Progenitor cell of endocrine pancreas (in vitro differentiated cells): ENCODE measurements around the gene PIP5K1C. TPM values are rescaled to one million over a fixed set of nuclear protein-coding genes. Genes with fewer than 3 reads are reported as not detected.

Source experiments
- DNase-seq: peaks from one replicate; pipeline ENCODE4 v3.0.0; 2021; ENCODE audit warnings: low spot score; ENCODE audit not compliant: unreplicated experiment
- H3K27ac Mint-ChIP-seq: 2 replicates; pipeline ENCODE4 v1.8.0; 2021; ENCODE audit warnings: mild to moderate bottlenecking, moderate library complexity, mixed read lengths
- H3K27me3 Mint-ChIP-seq: 2 replicates; pipeline ENCODE4 v1.8.0; 2021; ENCODE audit warnings: mixed read lengths
- H3K36me3 Mint-ChIP-seq: 2 replicates; pipeline ENCODE4 v1.8.0; 2022; ENCODE audit warnings: mixed read lengths; ENCODE audit not compliant: insufficient read depth
- H3K4me1 Mint-ChIP-seq: 2 replicates; pipeline ENCODE4 v1.8.0; 2021; ENCODE audit warnings: low read depth, mixed read lengths
- H3K4me3 Mint-ChIP-seq: 2 replicates; pipeline ENCODE4 v1.8.0; 2021; ENCODE audit warnings: low read depth, mild to moderate bottlenecking, moderate library complexity, mixed read lengths
- H3K9me3 Mint-ChIP-seq: 2 replicates; pipeline ENCODE4 v1.8.0; 2021; ENCODE audit warnings: low read depth, mixed read lengths
- total RNA-seq: library from RNA; stranded (reverse); gene quantifications from 2 replicates; pipeline ENCODE4 v1.2.1, GENCODE V29; 2021
- TF ChIP-seq, protein P1 (sequence below): fragments of 200-600 bp; sonication (generic); IDR thresholded peaks from one replicate; pipeline ENCODE4 v1.5.0; 2021; ENCODE audit warnings: antibody characterized with exemption, mild to moderate bottlenecking; ENCODE audit not compliant: unreplicated experiment

PIP5K1C gene
- total RNA-seq, 1 donor from 2014 or later = 51.7 TPM

GRCh38 chr19:3595521-3596061, 104.7 kb downstream of the PIP5K1C start:
- TF ChIP-seq, protein P1, sequence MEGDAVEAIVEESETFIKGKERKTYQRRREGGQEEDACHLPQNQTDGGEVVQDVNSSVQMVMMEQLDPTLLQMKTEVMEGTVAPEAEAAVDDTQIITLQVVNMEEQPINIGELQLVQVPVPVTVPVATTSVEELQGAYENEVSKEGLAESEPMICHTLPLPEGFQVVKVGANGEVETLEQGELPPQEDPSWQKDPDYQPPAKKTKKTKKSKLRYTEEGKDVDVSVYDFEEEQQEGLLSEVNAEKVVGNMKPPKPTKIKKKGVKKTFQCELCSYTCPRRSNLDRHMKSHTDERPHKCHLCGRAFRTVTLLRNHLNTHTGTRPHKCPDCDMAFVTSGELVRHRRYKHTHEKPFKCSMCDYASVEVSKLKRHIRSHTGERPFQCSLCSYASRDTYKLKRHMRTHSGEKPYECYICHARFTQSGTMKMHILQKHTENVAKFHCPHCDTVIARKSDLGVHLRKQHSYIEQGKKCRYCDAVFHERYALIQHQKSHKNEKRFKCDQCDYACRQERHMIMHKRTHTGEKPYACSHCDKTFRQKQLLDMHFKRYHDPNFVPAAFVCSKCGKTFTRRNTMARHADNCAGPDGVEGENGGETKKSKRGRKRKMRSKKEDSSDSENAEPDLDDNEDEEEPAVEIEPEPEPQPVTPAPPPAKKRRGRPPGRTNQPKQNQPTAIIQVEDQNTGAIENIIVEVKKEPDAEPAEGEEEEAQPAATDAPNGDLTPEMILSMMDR = no peak
- H3K4me1 Mint-ChIP-seq = no peaks in the 10 kb centered on the region
- no peak overlapping the region for H3K4me3 Mint-ChIP-seq
- peaks cover 22% of the 10 kb centered on the region for H3K27me3 Mint-ChIP-seq
- H3K27ac Mint-ChIP-seq = no peak overlapping the region
- H3K9me3 Mint-ChIP-seq = no peaks in the 10 kb centered on the region
- DNase-seq = no peak
- H3K36me3 Mint-ChIP-seq = no peaks in the 10 kb centered on the region

- DNase-seq = no peak
- no peak overlapping the region for H3K27ac Mint-ChIP-seq
- H3K36me3 Mint-ChIP-seq = no peaks in the 10 kb centered on the region
- no peaks in the 10 kb centered on the region for H3K4me1 Mint-ChIP-seq
- H3K4me3 Mint-ChIP-seq = no peak overlapping the region
- TF ChIP-seq, protein P1 = no peak
- peaks cover 29% of the 10 kb centered on the region for H3K27me3 Mint-ChIP-seq
- no peaks in the 10 kb centered on the region for H3K9me3 Mint-ChIP-seq
Measured at GRCh38 chr19:3593156-3593555, 107.1 kb downstream of the PIP5K1C start.

DNA sequence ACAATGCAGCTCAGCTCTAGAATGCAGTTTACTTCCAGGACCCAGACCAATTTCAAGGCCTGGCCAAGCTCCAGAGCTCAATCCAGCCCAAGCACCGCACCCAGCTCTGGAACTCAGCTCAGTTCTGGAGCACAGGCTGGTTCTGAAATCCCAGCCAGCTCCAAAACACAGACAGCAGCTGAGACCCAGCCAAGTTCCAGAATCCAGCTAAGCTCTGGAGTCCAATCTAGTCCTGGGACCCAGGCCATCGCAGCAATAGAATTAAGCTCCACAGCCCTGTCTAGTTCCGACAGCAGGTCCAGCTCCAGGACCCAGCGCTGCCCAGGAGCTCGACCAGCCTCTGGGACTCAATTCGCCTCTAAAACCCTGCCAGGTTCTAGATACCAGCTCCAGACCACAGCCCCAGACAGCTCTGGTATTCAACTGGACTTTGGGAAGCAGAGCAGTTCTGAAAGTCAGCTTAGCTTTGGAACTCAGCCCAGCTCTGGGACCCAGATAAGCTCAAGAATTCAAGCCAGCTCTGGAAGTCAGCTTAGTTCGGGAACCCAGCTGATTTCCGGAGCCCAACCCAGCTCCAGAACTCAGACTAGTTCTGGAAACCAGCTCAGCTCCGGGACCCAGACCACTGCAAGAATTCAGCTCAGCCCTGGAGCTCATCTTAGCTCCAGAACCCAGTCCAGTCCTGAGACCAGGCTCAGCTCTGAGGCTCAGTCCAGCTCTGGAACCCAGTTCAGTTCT, 108.2 kb downstream of the PIP5K1C start:
- H3K4me1 Mint-ChIP-seq = no peaks in the 10 kb centered on the region
- TF ChIP-seq, protein P1 = no peak
- H3K36me3 Mint-ChIP-seq = no peaks in the 10 kb centered on the region
- DNase-seq = no peak
- H3K9me3 Mint-ChIP-seq = no peaks in the 10 kb centered on the region
- H3K27ac Mint-ChIP-seq = no peak overlapping the region
- H3K4me3 Mint-ChIP-seq = no peak overlapping the region
- peaks cover 31% of the 10 kb centered on the region for H3K27me3 Mint-ChIP-seq

GRCh38 chr19:3590991-3591659, 109.1 kb downstream of the PIP5K1C start:
- Mint-ChIP-seq H3K27ac (no peak overlapping the region), H3K4me3 (no peak overlapping the region), H3K9me3 (no peaks in the 10 kb centered on the region), H3K36me3 (no peaks in the 10 kb centered on the region), H3K27me3 (peaks cover 40% of the 10 kb centered on the region), H3K4me1 (no peaks in the 10 kb centered on the region)
- TF ChIP-seq, protein P1 = no peak
- no peak for DNase-seq

GRCh38 chr19:3589949-3590348, 110.3 kb downstream of the PIP5K1C start:
- TF ChIP-seq, protein P1 = no peak

More at GRCh38 chr19:3589949-3590348, 110.3 kb downstream of the PIP5K1C start:
- H3K4me3 Mint-ChIP-seq = no peak overlapping the region
- H3K27me3 Mint-ChIP-seq = peaks cover 40% of the 10 kb centered on the region
- H3K27ac Mint-ChIP-seq = no peak overlapping the region
- H3K4me1 Mint-ChIP-seq = no peaks in the 10 kb centered on the region
- H3K9me3 Mint-ChIP-seq = no peaks in the 10 kb centered on the region
- no peaks in the 10 kb centered on the region for H3K36me3 Mint-ChIP-seq
- DNase-seq = no peak
